Calu3 (cell line): ENCODE results near the gene UBE2F. TPM values are rescaled to one million over a fixed set of nuclear protein-coding genes. Genes with fewer than 3 reads are reported as not detected.
"Not testable (repeated sequence)": the region's sequence is repeated elsewhere in the genome, so short reads cannot be mapped to it uniquely, and the experiment has no call there.

Experiments
- BruUV-seq: library from RNA; stranded (reverse); fragments of 400-500 nt; replicated peaks from 2 replicates; lab custom pipeline; 2021; lab: Mats Ljungman, UMichigan
- CTCF ChIA-PET: fragments of 300-600 bp; sonication (Branson Sonifier 250); formaldehyde crosslinking; loops from one replicate; lab custom pipeline; 2022; ENCODE audit warnings: antibody characterized with exemption; lab: Charles Lee
- DNase-seq: peaks from one replicate; pipeline ENCODE4 v3.0.0; 2022
- H3K27ac Mint-ChIP-seq: one replicate; pipeline ENCODE4 v1.8.0; 2022; ENCODE audit warnings: mixed read lengths; ENCODE audit not compliant: unreplicated experiment
- H3K27me3 Mint-ChIP-seq: one replicate; pipeline ENCODE4 v1.8.0; 2022; ENCODE audit warnings: mixed read lengths; ENCODE audit not compliant: unreplicated experiment
- H3K36me3 Mint-ChIP-seq: one replicate; pipeline ENCODE4 v1.8.0; 2022; ENCODE audit warnings: mild to moderate bottlenecking, moderate library complexity, mixed read lengths; ENCODE audit not compliant: insufficient read depth, unreplicated experiment
- H3K4me1 Mint-ChIP-seq: one replicate; pipeline ENCODE4 v1.8.0; 2022; ENCODE audit warnings: mild to moderate bottlenecking, low read depth, mixed read lengths; ENCODE audit not compliant: unreplicated experiment
- H3K4me3 Mint-ChIP-seq: one replicate; pipeline ENCODE4 v1.8.0; 2022; ENCODE audit warnings: mild to moderate bottlenecking, low read depth, moderate library complexity, mixed read lengths; ENCODE audit not compliant: unreplicated experiment
- H3K9me3 Mint-ChIP-seq: one replicate; pipeline ENCODE4 v1.8.0; 2022; ENCODE audit warnings: low read depth, mixed read lengths; ENCODE audit not compliant: unreplicated experiment
- CTCF ChIP-seq: fragments of 200-600 bp; IDR thresholded peaks from one replicate; pipeline ENCODE4 v1.8.0; 2022; ENCODE audit warnings: antibody characterized with exemption; ENCODE audit not compliant: unreplicated experiment
- intact Hi-C: fragments of 100-400 bp; cut with micrococcal nuclease; formaldehyde crosslinking; loops from one replicate; pipeline ENCODE4 v1.10.0; 2022; ENCODE audit not compliant: unreplicated experiment
- total RNA-seq: library from RNA; stranded (reverse); gene quantifications from 2 replicates; pipeline ENCODE4 v1.2.3, GENCODE V29; 2022

Gene UBE2F
- total RNA-seq, 1 experiment from 2014 or later: 40.1 TPM

- Mint-ChIP-seq H3K4me3 (no peak overlapping the region), H3K27ac (no peak overlapping the region), H3K27me3 (no peaks in the 10 kb centered on the region), H3K9me3 (no peaks in the 10 kb centered on the region), H3K36me3 (peaks cover 5% of the 10 kb centered on the region), H3K4me1 (peaks cover 12% of the 10 kb centered on the region)
- CTCF ChIA-PET: interaction anchor here (0.7 kb wide), 1 partner anchor 227 kb away, joined by 7 read pairs; no protein-coding TSS in a partner anchor
- BruUV-seq: no TSS peak
- intact Hi-C loops: no loop called here
- no peak for DNase-seq
- no peak for TF ChIP-seq CTCF
Observed at GRCh38 chr2:237980751-237981150, 13.9 kb downstream of the UBE2F start.

GRCh38 chr2:237981621-237982020 is 14.8 kb downstream of the UBE2F start:
- BruUV-seq, intact Hi-C loops, H3K27ac Mint-ChIP-seq, H3K36me3 Mint-ChIP-seq, H3K27me3 Mint-ChIP-seq, H3K4me3 Mint-ChIP-seq, H3K9me3 Mint-ChIP-seq, DNase-seq: not testable (repeated sequence)
- H3K4me1 Mint-ChIP-seq: peaks cover 12% of the 10 kb centered on the region
- CTCF ChIA-PET: interaction anchor here (0.7 kb wide), 1 partner anchor 228 kb away, joined by 7 read pairs; no protein-coding TSS in a partner anchor

GRCh38 chr2:237982039-237982725 is 15.4 kb downstream of the UBE2F start:
- no peak for DNase-seq
- CTCF ChIA-PET: no interaction called here
- no TSS peak for BruUV-seq
- Mint-ChIP-seq H3K4me3 (no peak overlapping the region), H3K36me3 (peaks cover 5% of the 10 kb centered on the region), H3K27me3 (no peaks in the 10 kb centered on the region), H3K9me3 (no peaks in the 10 kb centered on the region), H3K4me1 (peaks cover 12% of the 10 kb centered on the region), H3K27ac (no peak overlapping the region)
- TF ChIP-seq CTCF: no peak
- intact Hi-C loops: no loop called here

- DNase-seq: no peak
Observed at GRCh38 chr2:237983922-237984321, 17.1 kb downstream of the UBE2F start.

More at GRCh38 chr2:237983922-237984321, 17.1 kb downstream of the UBE2F start:
- Mint-ChIP-seq H3K4me1 (peaks cover 12% of the 10 kb centered on the region), H3K4me3 (no peak overlapping the region), H3K27me3 (no peaks in the 10 kb centered on the region), H3K36me3 (peaks cover 8% of the 10 kb centered on the region), H3K9me3 (no peaks in the 10 kb centered on the region), H3K27ac (no peak overlapping the region)
- CTCF ChIA-PET: no interaction called here
- intact Hi-C loops: no loop called here
- BruUV-seq: no TSS peak
- no peak for TF ChIP-seq CTCF
